ENCODE data around the gene CDH24. TPM values are rescaled to one million over a fixed set of nuclear protein-coding genes. Genes with fewer than 3 reads are reported as not detected.

Gene CDH24
- total RNA-seq, 4 donors from 2014 or later = 3.0 to 4.9 (median 3.9) TPM

DNA sequence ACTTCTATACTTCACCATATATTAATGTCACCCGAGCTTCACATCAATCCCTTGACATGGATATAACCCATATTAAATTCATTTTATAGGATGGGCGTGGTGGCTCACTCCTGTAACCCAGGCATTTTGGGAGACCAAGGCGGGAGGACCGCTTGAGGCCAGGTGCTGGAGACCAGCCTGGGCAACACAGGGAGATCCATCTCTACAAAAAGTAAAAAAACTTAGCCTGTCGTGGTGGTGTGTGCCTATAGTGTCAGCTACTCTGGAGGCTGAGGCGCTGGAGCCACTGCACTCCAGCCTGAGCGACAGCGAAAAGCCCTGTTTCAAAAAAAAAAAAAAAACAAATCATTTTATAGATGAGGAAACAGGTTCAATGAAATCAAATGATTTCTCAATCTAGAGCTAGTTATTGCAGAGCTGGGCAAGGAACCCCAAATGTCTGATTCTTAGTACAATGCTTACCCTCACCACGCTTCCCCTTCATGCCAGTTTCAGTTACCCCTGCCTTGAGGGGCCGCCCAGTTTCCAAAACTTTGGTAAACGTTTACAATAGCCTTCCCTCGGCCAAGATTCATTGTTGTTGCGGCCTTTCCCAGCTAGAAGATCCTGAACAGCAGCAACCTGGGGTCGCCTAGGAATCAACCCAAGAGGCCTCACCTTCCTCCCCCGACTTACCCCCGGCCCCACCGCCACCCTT is 23.4 kb downstream of the CDH24 start:
- WGBS, 2 donors = 41 to 43% methylated on average over 17 of the region's 17 CpGs
- no peak for DNase-seq (ENCODE audit: low spot score in 2 of 2)

DNA sequence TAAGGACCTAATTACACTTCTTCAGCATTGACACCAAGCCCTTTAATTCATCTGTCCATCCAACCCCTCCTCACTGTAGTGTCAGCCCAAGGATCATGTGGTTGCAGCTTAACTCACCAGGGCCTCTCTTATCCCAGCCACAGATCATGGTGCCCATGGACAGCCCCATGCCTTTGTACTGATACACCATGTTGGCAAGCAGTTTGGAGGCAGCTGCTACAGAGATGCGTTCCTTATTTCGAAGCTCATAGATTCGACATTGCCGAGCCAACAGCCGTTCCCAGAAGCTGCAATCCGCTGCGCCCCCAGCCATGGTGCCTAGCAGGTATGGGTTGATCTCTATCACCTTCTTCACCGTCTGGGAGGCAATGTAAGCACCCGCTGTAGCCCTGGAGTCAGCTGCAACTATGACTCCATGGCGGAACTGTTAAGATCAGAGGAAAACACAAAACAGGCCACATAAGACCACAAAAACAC is 24.0 kb downstream of the CDH24 start:
- no peak overlapping the region for H3K4me3 ChIP-seq (ENCODE audit: low read depth, poor library complexity, severe bottlenecking)
- no peak for DNase-seq (ENCODE audit: low spot score in 2 of 2)
- intact Hi-C loops (cut with DNase I; ENCODE audit: low total_unique reads) = no loop called here
- WGBS, 2 donors = 95 to 96% methylated on average over 10 of the region's 10 CpGs
- TF ChIP-seq, protein P1, sequence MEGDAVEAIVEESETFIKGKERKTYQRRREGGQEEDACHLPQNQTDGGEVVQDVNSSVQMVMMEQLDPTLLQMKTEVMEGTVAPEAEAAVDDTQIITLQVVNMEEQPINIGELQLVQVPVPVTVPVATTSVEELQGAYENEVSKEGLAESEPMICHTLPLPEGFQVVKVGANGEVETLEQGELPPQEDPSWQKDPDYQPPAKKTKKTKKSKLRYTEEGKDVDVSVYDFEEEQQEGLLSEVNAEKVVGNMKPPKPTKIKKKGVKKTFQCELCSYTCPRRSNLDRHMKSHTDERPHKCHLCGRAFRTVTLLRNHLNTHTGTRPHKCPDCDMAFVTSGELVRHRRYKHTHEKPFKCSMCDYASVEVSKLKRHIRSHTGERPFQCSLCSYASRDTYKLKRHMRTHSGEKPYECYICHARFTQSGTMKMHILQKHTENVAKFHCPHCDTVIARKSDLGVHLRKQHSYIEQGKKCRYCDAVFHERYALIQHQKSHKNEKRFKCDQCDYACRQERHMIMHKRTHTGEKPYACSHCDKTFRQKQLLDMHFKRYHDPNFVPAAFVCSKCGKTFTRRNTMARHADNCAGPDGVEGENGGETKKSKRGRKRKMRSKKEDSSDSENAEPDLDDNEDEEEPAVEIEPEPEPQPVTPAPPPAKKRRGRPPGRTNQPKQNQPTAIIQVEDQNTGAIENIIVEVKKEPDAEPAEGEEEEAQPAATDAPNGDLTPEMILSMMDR (IDR thresholded peaks at IDR 0.05) = no peak

More for the DNA sequence above, 23.4 kb downstream of the CDH24 start:
- intact Hi-C loops (cut with DNase I; ENCODE audit: low total_unique reads) = no loop called here
- no peak for TF ChIP-seq POLR2A (IDR thresholded peaks at IDR 0.05)
- TF ChIP-seq, protein P1 (IDR thresholded peaks at IDR 0.05) = no peak
- peak overlapping the region; percentile 88 for H3K4me3 ChIP-seq (ENCODE audit: low read depth, poor library complexity, severe bottlenecking)

GRCh38 chr14:23030936-23031335 is 26.4 kb downstream of the CDH24 start:
- intact Hi-C loops (cut with DNase I; ENCODE audit: low total_unique reads) = no loop called here
- DNase-seq (ENCODE audit: low spot score in 2 of 2) = no peak
- no peak overlapping the region for H3K4me3 ChIP-seq (ENCODE audit: low read depth, poor library complexity, severe bottlenecking)
- 99% methylated on average over 4 of the region's 4 CpGs for WGBS, 2 donors
- TF ChIP-seq, protein P1 (IDR thresholded peaks at IDR 0.05) = no peak
- no peak for TF ChIP-seq POLR2A (IDR thresholded peaks at IDR 0.05)

GRCh38 chr14:23028799-23029198 is 28.5 kb downstream of the CDH24 start:
- intact Hi-C loops (cut with DNase I; ENCODE audit: low total_unique reads) = no loop called here
- no peak overlapping the region for H3K4me3 ChIP-seq (ENCODE audit: low read depth, poor library complexity, severe bottlenecking)
- TF ChIP-seq, protein P1 (IDR thresholded peaks at IDR 0.05) = no peak
- TF ChIP-seq POLR2A (IDR thresholded peaks at IDR 0.05) = no peak
- 68 to 71% methylated on average over 2 of the region's 2 CpGs for WGBS, 2 donors
- DNase-seq (ENCODE audit: low spot score in 2 of 2) = no peak

DNA sequence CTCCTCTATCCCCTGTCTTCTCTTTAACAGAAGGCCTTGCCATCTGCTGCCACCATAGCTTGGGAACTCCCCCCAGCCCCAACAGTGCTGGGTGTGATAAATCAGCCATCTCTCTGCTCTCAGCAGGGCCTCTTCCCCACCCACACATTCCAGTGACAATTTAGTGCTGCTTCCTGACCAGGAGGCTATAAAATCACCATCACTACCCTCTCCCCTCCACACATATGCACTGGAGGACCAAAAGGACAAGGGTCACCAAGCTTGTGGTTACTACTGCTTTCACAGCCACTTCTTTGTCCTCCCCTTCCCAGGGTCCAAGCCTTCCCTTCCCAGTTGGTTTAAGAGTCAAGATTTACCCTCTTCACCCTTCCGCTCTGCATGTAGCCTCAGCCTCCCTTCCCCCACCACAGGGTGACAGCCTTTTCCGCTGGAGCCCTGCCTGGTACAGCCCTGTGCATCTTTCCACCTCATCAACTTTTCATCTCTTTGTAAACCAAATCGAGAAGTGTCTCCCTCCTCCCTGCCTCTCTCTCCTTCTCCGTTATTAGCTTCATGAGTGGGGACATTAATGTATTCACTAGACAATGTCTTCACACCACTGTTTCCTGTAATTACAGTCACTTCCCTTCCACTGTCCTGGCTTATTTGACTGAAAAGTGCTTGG is 32.0 kb downstream of the CDH24 start:
- intact Hi-C loops (cut with DNase I; ENCODE audit: low total_unique reads) = no loop called here
- TF ChIP-seq, protein P1 (IDR thresholded peaks at IDR 0.05) = no peak
- no peak for TF ChIP-seq POLR2A (IDR thresholded peaks at IDR 0.05)

More for the DNA sequence above, 32.0 kb downstream of the CDH24 start:
- H3K4me3 ChIP-seq (ENCODE audit: low read depth, poor library complexity, severe bottlenecking) = no peak overlapping the region
- 73 to 76% methylated on average over 4 of the region's 4 CpGs for WGBS, 2 donors
- no peak for DNase-seq (ENCODE audit: low spot score in 2 of 2)

Data from lower leg skin (tissue), 4 donors.